Glutamatergic neuron (in vitro differentiated cells): ENCODE data around the gene BUB3. TPM values are rescaled to one million over a fixed set of nuclear protein-coding genes. Genes with fewer than 3 reads are reported as not detected.

Source experiments
- DNase-seq: peaks from one replicate; pipeline ENCODE4 v3.0.0; 2022
- H3K27ac Mint-ChIP-seq: one replicate; pipeline ENCODE4 v1.8.0; 2020; ENCODE audit warnings: mild to moderate bottlenecking, mixed read lengths, inconsistent platforms; ENCODE audit not compliant: unreplicated experiment
- H3K27me3 Mint-ChIP-seq: one replicate; pipeline ENCODE4 v1.8.0; 2020; ENCODE audit warnings: mild to moderate bottlenecking, moderate library complexity, mixed read lengths, inconsistent platforms; ENCODE audit not compliant: unreplicated experiment
- H3K36me3 Mint-ChIP-seq: one replicate; pipeline ENCODE4 v1.8.0; 2020; ENCODE audit warnings: mild to moderate bottlenecking, mixed read lengths, inconsistent platforms; ENCODE audit not compliant: unreplicated experiment
- H3K4me1 Mint-ChIP-seq: one replicate; pipeline ENCODE4 v1.8.0; 2020; ENCODE audit warnings: mild to moderate bottlenecking, low read depth, mixed read lengths, inconsistent platforms; ENCODE audit not compliant: unreplicated experiment
- H3K4me3 Mint-ChIP-seq: one replicate; pipeline ENCODE4 v1.8.0; 2020; ENCODE audit warnings: mild to moderate bottlenecking, mixed read lengths, inconsistent platforms; ENCODE audit not compliant: unreplicated experiment
- H3K9me3 Mint-ChIP-seq: one replicate; pipeline ENCODE4 v1.8.0; 2020; ENCODE audit warnings: mild to moderate bottlenecking, moderate library complexity, mixed read lengths, inconsistent platforms; ENCODE audit not compliant: unreplicated experiment
- CTCF ChIP-seq: fragments of 200-600 bp; sonication (generic); IDR thresholded peaks from one replicate; pipeline ENCODE4 v1.5.0; 2021; ENCODE audit not compliant: partially characterized antibody, unreplicated experiment
- long read RNA-seq: library from polyadenylated mRNA; unstranded; transcript quantifications from one replicate; pipeline ENCODE4 v2.0.0, GENCODE V29; 2020; ENCODE audit not compliant: unreplicated experiment
- total RNA-seq: library from RNA; stranded (reverse); fragmentation: NEBNext Ultra II Directional; extraction: Animal tissue kit (Norgen Biotek cat#: 25700); gene quantifications from one replicate; pipeline ENCODE4 v1.2.1, GENCODE V29; 2021; ENCODE audit not compliant: unreplicated experiment

BUB3 gene
- 81.1 TPM for total RNA-seq
- long read RNA-seq, full-length matches to known transcripts: 78 of 85 reads
- long read RNA-seq, partial matches to known transcripts: 7 of 85 reads
- long read RNA-seq, other reads (novel, unspliced or antisense): 0 of 85 reads

- peaks cover 13% of the 10 kb centered on the region for H3K27me3 Mint-ChIP-seq
- DNase-seq: peak; percentile 92
- H3K4me1 Mint-ChIP-seq: peaks cover 9% of the 10 kb centered on the region
- no peaks in the 10 kb centered on the region for H3K36me3 Mint-ChIP-seq
- peaks cover 8% of the 10 kb centered on the region for H3K9me3 Mint-ChIP-seq
- TF ChIP-seq CTCF: no peak
- H3K27ac Mint-ChIP-seq: peak within 1 kb of the TSS; percentile 92
- H3K4me3 Mint-ChIP-seq: peak within 1 kb of the TSS; percentile 98
Measured at GRCh38 chr10:123154092-123154710, at the start of gene BUB3. BUB3 (plus strand) TSS chr10:123154402; CDS start chr10:123154918, 516 bp downstream.

GRCh38 chr10:123109466-123109865 lies 44.7 kb upstream of the BUB3 start:
- no peaks in the 10 kb centered on the region for H3K27me3 Mint-ChIP-seq

GRCh38 chr10:123117644-123118417 lies 36.4 kb upstream of the BUB3 start:
- TF ChIP-seq CTCF: no peak
- Mint-ChIP-seq H3K27ac (no peak overlapping the region), H3K9me3 (peaks cover 1% of the 10 kb centered on the region), H3K27me3 (peaks cover 4% of the 10 kb centered on the region), H3K4me1 (no peaks in the 10 kb centered on the region), H3K36me3 (no peaks in the 10 kb centered on the region), H3K4me3 (no peak overlapping the region)
- no peak for DNase-seq

More at GRCh38 chr10:123109466-123109865, 44.7 kb upstream of the BUB3 start:
- no peak for DNase-seq
- Mint-ChIP-seq H3K4me1 (no peaks in the 10 kb centered on the region), H3K36me3 (no peaks in the 10 kb centered on the region), H3K4me3 (no peak overlapping the region), H3K9me3 (no peaks in the 10 kb centered on the region), H3K27ac (no peak overlapping the region)
- TF ChIP-seq CTCF: no peak

GRCh38 chr10:123119081-123119480 lies 35.1 kb upstream of the BUB3 start:
- Mint-ChIP-seq H3K4me3 (no peak overlapping the region), H3K27ac (no peak overlapping the region), H3K36me3 (no peaks in the 10 kb centered on the region), H3K4me1 (no peaks in the 10 kb centered on the region), H3K27me3 (peaks cover 4% of the 10 kb centered on the region), H3K9me3 (peaks cover 1% of the 10 kb centered on the region)
- no peak for TF ChIP-seq CTCF
- no peak for DNase-seq

GRCh38 chr10:123126246-123126645 lies 28.0 kb upstream of the BUB3 start:
- TF ChIP-seq CTCF: no peak
- no peak overlapping the region for H3K4me3 Mint-ChIP-seq
- H3K9me3 Mint-ChIP-seq: no peaks in the 10 kb centered on the region
- peaks cover 7% of the 10 kb centered on the region for H3K27me3 Mint-ChIP-seq
- H3K36me3 Mint-ChIP-seq: no peaks in the 10 kb centered on the region
- DNase-seq: no peak
- H3K4me1 Mint-ChIP-seq: no peaks in the 10 kb centered on the region
- H3K27ac Mint-ChIP-seq: no peak overlapping the region
